ENCODE measurements around the gene ZKSCAN5.

GRCh38 chr7:99485094-99485493 lies 19.4 kb upstream of the ZKSCAN5 start:
- no peak for TF ChIP-seq CTCF (optimal IDR thresholded peaks at IDR 0.05 in 1 of 3, IDR thresholded peaks at IDR 0.05 in 1 of 3, conservative IDR thresholded peaks at IDR 0.05 in 1 of 3; ENCODE audit: extremely low read depth in 1 of 3, insufficient read depth in 2 of 3, low read length in 3 of 3)
- TF ChIP-seq EZH2 (IDR thresholded peaks at IDR 0.05; ENCODE audit: low read length): no peak
